Measurements from ENCODE around the gene GTF3C1.

Gene GTF3C1

DNA sequence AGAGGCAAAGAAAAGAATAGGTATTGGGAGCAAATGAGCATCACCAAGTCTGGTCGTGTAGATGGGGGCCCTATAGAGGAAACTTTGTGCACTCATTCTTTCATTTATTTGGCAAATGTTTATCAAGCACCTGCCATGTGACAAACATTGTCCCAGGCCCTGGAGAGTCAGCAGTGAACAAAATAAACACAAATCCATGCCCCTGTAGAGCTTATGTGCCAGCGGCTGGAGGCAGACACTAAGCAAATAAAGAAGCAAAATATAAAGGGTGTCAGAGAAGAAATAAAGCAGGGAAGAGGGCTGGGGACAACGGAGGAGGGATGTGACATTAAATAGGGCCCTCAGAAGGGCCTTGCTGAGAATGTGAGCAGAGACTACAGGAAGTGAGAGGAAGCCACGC lies 45.8 kb upstream of the GTF3C1 start:
- in situ Hi-C loops (cut with HindIII; ENCODE audit: low sequenced_read_pairs), result no loop called here
- DNase-seq (ENCODE audit: low read depth, low spot score), result no peak
- no peak overlapping the region for H3K4me3 ChIP-seq (ENCODE audit: low read depth, low read length)
- TF ChIP-seq, protein P1, sequence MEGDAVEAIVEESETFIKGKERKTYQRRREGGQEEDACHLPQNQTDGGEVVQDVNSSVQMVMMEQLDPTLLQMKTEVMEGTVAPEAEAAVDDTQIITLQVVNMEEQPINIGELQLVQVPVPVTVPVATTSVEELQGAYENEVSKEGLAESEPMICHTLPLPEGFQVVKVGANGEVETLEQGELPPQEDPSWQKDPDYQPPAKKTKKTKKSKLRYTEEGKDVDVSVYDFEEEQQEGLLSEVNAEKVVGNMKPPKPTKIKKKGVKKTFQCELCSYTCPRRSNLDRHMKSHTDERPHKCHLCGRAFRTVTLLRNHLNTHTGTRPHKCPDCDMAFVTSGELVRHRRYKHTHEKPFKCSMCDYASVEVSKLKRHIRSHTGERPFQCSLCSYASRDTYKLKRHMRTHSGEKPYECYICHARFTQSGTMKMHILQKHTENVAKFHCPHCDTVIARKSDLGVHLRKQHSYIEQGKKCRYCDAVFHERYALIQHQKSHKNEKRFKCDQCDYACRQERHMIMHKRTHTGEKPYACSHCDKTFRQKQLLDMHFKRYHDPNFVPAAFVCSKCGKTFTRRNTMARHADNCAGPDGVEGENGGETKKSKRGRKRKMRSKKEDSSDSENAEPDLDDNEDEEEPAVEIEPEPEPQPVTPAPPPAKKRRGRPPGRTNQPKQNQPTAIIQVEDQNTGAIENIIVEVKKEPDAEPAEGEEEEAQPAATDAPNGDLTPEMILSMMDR (IDR thresholded peaks at IDR 0.05; ENCODE audit: low read depth, low read length), result no peak

- no peak overlapping the region for H3K4me3 ChIP-seq (ENCODE audit: low read depth, low read length)
- DNase-seq (ENCODE audit: low read depth, low spot score), result no peak
- in situ Hi-C loops (cut with HindIII; ENCODE audit: low sequenced_read_pairs), result no loop called here
- TF ChIP-seq, protein P1 (IDR thresholded peaks at IDR 0.05; ENCODE audit: low read depth, low read length), result no peak
Measured at GRCh38 chr16:27591837-27592236, 42.1 kb upstream of the GTF3C1 start.

GRCh38 chr16:27588057-27588456 lies 38.3 kb upstream of the GTF3C1 start:
- in situ Hi-C loops (cut with HindIII; ENCODE audit: low sequenced_read_pairs), result no loop called here
- TF ChIP-seq, protein P1 (IDR thresholded peaks at IDR 0.05; ENCODE audit: low read depth, low read length), result no peak
- H3K4me3 ChIP-seq (ENCODE audit: low read depth, low read length), result no peak overlapping the region
- DNase-seq (ENCODE audit: low read depth, low spot score), result no peak

GRCh38 chr16:27586711-27587110 lies 37.0 kb upstream of the GTF3C1 start:
- in situ Hi-C loops (cut with HindIII; ENCODE audit: low sequenced_read_pairs), result no loop called here

GRCh38 chr16:27585200-27585599 lies 35.5 kb upstream of the GTF3C1 start:
- no peak overlapping the region for H3K4me3 ChIP-seq (ENCODE audit: low read depth, low read length)
- in situ Hi-C loops (cut with HindIII; ENCODE audit: low sequenced_read_pairs), result no loop called here
- DNase-seq (ENCODE audit: low read depth, low spot score), result no peak
- TF ChIP-seq, protein P1 (IDR thresholded peaks at IDR 0.05; ENCODE audit: low read depth, low read length), result no peak

More at GRCh38 chr16:27586711-27587110, 37.0 kb upstream of the GTF3C1 start:
- TF ChIP-seq, protein P1 (IDR thresholded peaks at IDR 0.05; ENCODE audit: low read depth, low read length), result no peak
- no peak for DNase-seq (ENCODE audit: low read depth, low spot score)
- H3K4me3 ChIP-seq (ENCODE audit: low read depth, low read length), result no peak overlapping the region

GRCh38 chr16:27583634-27584033 lies 33.9 kb upstream of the GTF3C1 start:
- H3K4me3 ChIP-seq (ENCODE audit: low read depth, low read length), result no peak overlapping the region
- in situ Hi-C loops (cut with HindIII; ENCODE audit: low sequenced_read_pairs), result no loop called here
- no peak for DNase-seq (ENCODE audit: low read depth, low spot score)
- TF ChIP-seq, protein P1 (IDR thresholded peaks at IDR 0.05; ENCODE audit: low read depth, low read length), result no peak

DNA sequence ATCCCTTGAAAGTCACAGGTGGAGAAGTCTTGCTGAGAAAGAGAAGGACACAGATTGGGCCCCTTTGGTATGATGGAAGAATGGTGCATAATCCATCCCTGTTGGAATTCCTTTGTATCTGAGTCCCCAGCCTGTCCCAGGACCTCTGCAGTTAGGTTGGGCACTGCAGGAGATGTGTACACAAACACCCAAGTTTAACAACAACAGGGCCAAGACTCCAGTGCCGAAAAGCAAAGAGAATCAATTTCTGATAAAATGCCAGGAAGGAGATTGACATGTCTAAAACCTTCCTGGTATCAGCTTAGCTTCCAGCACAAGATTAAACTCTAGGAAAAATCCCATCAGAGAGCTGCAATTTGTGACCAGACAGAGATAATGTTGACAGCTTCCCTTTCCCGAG lies 33.2 kb upstream of the GTF3C1 start:
- in situ Hi-C loops (cut with HindIII; ENCODE audit: low sequenced_read_pairs), result no loop called here

More for the DNA sequence above, 33.2 kb upstream of the GTF3C1 start:
- no peak for DNase-seq (ENCODE audit: low read depth, low spot score)
- H3K4me3 ChIP-seq (ENCODE audit: low read depth, low read length), result no peak overlapping the region
- TF ChIP-seq, protein P1 (IDR thresholded peaks at IDR 0.05; ENCODE audit: low read depth, low read length), result no peak
